Coronary artery (tissue), 2 donors: ENCODE results near the gene LTF.

ENCODE experiments used
- DNase-seq: peaks from one replicate; pipeline ENCODE4 v3.0.0-alpha.2; 2017; ENCODE audit warnings: low spot score
- H3K27ac ChIP-seq, 2 donors: fragments of 200-600 bp; sonication (generic); one replicate each; pipeline ENCODE4 v1.5.1; 2016 to 2019
- H3K4me3 ChIP-seq: fragments of 200-600 bp; sonication (generic); 2 replicates; pipeline ENCODE4 v1.5.1; 2016; ENCODE audit warnings: mild to moderate bottlenecking, moderate library complexity
- CTCF ChIP-seq: fragments of 200-600 bp; sonication (generic); IDR thresholded peaks from one replicate; pipeline ENCODE4 v1.5.1; 2019; ENCODE audit warnings: antibody characterized with exemption

The LTF gene

GRCh38 chr3:46504789-46505188, 40.1 kb upstream of the LTF start:
- no peak for DNase-seq
- TF ChIP-seq CTCF: no peak
- no peak overlapping the region for H3K27ac ChIP-seq
- no peak overlapping the region for H3K4me3 ChIP-seq

DNA sequence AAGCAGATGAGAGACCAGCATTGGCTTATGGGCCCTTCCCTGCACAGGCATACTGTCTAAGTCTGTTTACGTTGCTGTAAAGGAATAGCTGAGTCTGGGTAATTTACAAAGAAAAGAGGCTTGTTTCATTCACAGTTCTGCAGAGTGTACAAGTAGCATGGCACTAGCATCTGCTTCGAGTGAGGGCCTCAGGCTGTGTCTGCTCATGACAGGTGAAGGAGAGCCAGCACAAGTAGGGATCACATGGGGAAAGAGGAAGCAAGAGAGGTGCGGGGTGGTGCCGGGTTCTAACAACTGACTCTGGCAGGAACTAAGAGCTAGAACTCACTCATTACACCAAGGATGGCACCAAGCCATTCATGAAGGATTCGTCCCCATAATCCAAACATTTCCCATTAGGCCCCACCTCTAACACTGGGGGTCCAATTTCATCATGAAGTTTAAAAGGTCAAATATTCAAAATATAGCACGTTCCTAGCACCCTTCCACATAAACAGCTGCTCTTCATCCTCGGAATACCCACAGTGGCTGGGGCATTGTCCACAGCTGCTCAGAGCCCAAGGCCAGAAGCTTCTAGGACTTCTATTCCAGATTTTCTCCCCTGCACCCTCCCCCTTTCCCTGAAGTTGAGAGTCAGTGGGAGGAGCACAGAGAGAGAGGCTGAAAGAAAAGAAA, 38.6 kb upstream of the LTF start:
- Histone ChIP-seq H3K27ac (no peak overlapping the region), H3K4me3 (no peak overlapping the region)
- TF ChIP-seq CTCF: no peak
- no peak for DNase-seq

DNA sequence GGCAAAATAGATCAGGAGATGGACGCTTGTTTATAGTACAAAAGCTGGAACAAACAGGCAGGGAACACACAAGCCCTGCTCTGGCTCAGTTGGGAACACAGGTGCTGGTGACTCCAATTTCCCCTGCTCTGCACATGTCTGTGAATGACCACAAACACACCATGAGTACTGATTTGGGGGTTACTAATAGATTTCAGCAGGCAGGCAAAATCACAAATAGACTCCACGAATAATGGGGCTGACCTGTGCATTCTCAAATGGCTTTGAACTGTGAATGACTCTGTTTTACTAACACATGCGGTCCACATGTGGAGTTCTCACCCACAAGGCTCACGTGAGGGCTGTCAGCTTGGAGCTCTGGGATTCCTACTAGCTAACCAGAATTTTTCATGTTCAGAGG, 37.0 kb upstream of the LTF start:
- DNase-seq: no peak
- Histone ChIP-seq H3K4me3 (no peak overlapping the region), H3K27ac (no peak overlapping the region)
- no peak for TF ChIP-seq CTCF

GRCh38 chr3:46500656-46501635, 36.2 kb upstream of the LTF start:
- Histone ChIP-seq H3K27ac (no peak overlapping the region), H3K4me3 (no peak overlapping the region)
- TF ChIP-seq CTCF: no peak
- DNase-seq: no peak

DNA sequence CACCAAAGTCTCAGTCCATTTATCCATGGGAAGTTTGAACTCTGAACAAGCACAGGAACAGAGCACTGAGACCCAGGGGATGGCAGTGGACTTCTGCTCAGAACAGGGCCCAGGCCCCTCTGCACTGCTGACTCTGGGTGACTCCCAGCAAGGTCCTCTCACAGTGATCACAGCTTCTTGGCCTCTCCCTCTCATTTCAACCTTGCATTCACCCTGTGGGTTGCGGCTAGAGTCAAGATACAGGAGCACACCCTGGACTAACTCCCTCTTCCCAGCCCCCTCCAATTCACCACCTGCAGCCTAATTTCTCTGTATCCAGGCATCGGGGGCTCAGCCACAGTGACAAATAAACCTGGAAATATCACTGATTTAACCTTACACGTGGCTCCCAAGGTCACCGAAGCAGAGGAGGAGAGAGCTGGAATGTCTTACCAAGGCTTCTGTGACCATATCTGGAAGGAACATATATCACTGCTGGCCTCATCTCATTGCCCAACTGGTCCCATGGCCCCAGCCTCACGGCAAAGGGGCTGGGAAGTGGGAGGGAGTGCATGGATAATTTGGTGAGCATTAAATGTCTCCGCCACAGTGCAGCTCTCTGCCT, 34.3 kb upstream of the LTF start:
- H3K27ac ChIP-seq: no peak overlapping the region
- DNase-seq: no peak
- no peak for TF ChIP-seq CTCF
- H3K4me3 ChIP-seq: no peak overlapping the region

GRCh38 chr3:46497556-46498265, 33.0 kb upstream of the LTF start, which contains the start of gene RTP3:
RTP3 (plus strand) TSS chr3:46497976; CDS start chr3:46498063, 87 bp downstream.
- no peak within 1 kb of the TSS for H3K4me3 ChIP-seq
- no peak for TF ChIP-seq CTCF
- no peak within 1 kb of the TSS for H3K27ac ChIP-seq
- DNase-seq: no peak
